HG03025 (cell line): Measurements from ENCODE around the gene DGKK.

Experiments used
- ATAC-seq: cut with Tn5 transposase; IDR thresholded peaks from one replicate; pipeline ENCODE4 v1.9.1; 2021; ENCODE audit warnings: mild to moderate bottlenecking, moderate library complexity; ENCODE audit not compliant: unreplicated experiment, low FRiP score

Gene DGKK, protein sequence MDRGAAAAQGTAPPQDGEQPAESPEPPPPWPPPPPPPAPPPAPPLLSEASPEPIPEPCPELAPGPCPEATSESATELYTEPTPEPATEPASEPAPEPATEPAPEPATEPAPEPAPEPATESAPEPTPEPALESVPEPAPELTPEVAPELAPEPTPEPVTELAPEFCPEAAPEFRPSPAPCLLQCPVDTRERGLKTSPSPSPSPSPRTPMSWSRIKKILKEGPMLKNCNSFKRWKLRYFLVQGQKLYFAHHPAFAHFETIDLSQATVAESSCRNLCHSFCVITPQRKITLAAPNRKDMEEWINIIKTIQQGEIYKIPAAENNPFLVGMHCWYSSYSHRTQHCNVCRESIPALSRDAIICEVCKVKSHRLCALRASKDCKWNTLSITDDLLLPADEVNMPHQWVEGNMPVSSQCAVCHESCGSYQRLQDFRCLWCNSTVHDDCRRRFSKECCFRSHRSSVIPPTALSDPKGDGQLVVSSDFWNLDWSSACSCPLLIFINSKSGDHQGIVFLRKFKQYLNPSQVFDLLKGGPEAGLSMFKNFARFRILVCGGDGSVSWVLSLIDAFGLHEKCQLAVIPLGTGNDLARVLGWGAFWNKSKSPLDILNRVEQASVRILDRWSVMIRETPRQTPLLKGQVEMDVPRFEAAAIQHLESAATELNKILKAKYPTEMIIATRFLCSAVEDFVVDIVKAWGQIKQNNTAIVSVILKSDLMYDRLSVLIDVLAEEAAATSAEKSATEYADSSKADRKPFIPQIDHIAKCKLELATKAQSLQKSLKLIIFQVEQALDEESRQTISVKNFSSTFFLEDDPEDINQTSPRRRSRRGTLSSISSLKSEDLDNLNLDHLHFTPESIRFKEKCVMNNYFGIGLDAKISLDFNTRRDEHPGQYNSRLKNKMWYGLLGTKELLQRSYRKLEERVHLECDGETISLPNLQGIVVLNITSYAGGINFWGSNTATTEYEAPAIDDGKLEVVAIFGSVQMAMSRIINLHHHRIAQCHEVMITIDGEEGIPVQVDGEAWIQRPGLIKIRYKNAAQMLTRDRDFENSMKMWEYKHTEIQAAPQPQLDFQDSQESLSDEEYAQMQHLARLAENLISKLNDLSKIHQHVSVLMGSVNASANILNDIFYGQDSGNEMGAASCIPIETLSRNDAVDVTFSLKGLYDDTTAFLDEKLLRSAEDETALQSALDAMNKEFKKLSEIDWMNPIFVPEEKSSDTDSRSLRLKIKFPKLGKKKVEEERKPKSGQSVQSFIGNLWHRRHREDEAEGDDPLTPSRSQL

DNA sequence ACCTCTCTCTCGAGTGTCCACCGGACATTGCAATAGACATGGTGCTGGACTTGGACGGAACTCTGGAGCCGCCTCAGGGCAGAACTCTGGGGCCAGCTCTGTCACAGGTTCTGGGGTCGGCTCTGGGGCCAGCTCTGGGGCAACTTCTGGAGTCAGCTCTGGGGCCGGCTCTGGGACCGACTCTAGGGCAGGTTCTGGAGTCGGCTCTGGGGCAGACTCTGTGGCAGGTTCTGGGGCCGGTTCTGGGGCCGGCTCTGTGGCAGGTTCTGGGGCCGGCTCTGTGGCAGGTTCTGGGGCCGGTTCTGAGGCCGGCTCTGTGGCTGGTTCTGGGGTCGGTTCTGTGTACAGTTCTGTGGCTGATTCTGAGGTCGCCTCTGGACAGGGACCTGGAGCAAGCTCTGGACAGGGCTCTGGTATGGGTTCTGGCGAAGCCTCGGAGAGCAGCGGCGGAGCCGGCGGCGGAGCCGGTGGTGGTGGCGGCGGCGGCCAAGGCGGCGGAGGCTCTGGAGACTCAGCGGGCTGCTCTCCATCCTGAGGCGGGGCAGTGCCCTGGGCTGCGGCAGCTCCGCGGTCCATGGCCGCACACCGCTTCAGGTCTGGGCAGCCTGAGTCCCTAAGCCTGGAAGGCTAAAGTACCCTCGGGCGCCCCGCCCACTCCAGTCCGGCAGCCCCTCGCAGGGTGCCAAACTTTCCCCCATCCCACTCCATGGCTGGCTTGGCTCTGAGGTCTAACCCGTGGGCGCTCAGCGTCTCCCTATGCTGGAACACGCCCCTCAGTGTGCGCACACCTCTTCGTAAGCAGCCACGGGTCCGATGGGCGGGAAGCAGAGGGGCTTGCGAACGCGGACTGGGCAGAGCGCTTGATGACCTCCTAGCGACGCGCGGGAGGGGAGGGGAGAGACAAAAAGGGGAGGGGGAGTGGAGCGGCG lies at the start of gene DGKK:
Gene DGKK (minus strand): TSS at position 723 of the 929 bp plus-strand sequence. CDS start 147 bp downstream, at position 576.
- ATAC-seq, result no peak

DNA sequence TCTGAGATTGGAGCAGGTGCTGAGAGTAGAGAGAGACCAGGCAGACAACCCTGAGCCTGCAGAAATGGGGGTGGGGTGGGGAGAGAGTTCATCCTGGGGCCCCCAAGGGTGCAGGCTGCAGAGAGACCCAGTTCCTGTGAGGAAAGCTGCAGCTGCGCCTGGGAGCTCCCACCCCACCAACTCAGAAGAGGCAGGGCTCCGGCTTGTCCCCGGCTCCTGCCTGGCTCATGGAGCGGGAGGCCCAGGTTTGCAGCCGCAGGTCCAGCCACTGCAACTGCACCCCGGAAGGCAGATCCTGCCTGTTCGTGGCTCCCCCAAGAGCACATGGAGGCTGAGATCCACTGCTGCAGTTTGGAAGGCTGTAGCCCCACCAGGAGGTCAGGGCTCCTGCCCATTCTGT lies 44.2 kb upstream of the DGKK start:
- no peak for ATAC-seq

DNA sequence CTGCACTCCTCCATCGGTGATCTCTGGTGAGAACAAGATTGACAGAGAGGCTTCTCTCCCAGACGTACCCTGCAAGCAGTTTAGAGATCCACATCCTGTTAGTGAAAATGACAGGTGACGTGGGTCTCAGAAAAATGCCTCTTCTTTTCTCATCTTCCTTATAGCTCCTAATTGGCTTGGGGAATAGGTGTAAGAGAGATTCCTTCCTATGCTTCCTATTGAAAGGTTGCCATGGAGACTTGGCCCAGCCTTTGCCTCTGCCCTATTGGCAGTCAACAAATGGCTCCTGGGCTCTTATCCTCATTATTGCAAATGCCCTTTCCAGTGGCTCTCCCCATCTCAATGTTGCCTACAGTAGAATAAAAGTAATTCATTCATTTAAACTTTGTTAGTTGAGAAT lies 26.5 kb upstream of the DGKK start:
- no peak for ATAC-seq

DNA sequence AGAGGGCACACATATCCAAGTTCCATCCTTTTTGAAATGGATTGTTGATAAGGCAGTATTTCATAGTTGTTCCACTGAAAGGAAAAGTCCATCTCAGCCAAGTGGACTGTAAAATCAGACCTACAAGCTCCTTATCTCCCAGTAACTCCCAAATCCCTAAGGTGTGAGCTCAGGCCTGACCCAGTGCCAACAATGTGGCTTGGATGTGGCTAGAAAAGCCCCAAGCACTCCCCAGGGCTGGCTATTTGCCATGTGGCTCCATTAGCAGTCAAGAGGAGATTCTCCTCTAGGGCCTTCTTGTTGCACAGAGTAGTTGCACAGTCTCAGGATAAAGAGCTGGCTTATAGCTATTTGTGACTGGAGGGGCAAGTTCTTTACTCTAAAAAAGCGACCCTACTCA lies 25.0 kb upstream of the DGKK start:
- ATAC-seq, result no peak

DNA sequence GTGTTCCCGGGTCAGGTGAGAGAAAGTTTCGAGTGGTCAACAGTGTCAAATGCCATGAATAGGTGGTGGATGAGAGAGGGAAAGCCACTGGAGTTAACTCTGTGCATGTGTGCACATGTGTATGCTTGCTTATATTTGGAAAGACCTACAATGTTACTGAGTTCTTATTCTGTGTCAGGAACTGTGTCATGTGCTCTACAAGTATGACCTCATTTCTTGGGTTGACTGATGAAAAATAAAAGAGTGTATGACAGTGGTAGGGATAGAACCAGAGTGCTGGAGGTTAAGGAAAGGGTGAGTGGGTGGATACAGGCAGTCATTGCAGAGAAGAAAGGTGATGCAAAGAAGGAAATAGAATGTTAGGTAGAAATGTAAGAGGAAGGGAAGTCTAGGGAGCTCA lies 22.1 kb upstream of the DGKK start:
- no peak for ATAC-seq

DNA sequence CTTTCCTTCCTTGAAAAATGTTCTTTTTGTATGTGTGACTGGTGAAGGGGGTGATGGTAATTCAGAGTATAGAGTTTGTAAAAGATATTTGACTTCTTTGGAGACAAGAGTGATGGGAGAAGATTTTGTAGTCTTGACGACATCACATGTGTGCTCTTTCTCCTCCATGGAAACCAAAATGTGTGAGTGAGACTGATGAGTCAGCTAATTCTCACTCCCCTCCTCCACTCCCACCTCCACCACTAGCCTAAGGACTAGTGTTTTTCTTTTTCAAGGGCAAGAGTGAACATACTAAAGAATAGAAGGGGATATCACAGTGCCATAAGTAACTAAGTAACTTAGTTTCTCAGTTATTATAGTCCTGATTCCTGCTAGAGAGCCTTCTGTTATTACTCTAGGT lies 14.0 kb upstream of the DGKK start:
- ATAC-seq, result no peak

DNA sequence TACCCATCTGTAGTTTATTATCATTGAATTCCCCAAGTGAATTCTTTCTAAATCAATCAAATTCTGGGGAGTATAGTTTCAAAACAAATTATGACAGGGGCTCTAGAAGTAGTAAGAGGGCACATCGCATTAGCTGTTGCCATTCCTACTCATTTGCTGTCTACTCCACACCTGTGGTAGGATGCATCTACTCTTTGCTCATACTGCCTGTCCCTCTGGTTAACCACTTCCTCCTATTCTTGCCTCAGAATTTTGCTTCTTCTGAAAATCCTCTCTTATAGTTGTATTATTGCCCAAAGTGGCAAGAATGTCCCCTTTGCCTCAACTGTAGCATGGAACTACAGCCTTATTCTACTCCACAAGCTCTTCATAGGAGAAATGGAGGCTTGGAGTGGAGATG lies 12.7 kb upstream of the DGKK start:
- no peak for ATAC-seq

DNA sequence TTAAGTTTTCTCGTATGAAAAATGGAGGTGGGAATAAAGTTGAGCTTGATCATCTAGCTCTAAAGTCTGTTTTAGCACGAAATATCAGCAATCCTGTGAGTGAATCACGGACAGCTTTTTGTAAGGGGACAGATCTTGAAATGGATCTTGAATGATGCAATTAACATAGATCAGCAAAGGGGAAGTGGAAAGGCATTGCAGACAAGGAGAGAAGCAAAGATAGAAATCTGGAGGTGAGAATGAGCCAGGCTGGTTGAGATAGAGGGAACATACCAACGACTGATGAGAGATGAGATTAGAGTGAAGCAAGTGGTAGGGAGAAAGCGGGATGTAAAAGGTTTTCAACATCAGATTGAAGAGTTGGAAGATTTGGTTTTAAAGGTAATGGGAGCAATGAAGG lies 4.6 kb upstream of the DGKK start:
- no peak for ATAC-seq

DNA sequence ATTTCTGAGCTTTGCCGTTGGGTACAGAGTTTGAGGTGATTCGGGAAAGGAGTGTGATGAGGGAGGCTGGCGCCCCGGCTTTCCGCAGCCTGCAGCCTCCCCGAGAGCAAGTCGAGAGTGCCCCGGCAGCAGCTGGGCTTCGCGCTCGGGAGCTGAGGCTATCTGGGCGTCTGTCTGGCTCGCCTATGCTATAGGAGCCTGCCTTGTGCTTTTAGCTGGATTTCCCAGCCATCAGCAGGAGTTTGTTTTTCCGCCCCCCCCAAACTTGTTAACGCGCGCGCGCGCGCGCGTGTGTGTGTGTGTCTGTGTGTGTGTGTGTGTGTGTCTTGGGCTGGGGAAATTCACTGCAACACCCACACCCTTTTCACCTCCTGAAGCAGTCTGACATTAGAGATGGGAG lies 765 bp upstream of the DGKK start:
- ATAC-seq, result no peak

DNA sequence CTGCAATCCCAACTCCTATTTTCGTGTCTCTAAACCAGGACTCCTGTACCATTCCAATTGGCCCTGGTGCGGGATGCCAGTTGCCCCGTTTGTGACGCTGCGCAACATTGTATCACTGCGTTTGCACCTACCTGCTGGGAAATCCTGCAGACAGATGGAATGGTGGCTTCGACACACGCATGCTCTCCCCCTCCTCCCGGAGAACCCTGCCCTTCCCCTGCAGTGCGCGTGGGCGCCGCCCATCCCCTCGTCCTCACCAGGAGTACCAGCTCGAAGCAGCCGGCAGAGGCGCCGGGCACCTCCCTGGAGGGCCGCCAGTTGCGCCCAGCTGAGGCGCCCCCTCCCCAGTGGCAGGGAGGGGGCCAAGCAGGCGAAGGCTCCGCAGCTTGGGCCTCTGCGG lies 1.4 kb downstream of the DGKK start:
- no peak for ATAC-seq

DNA sequence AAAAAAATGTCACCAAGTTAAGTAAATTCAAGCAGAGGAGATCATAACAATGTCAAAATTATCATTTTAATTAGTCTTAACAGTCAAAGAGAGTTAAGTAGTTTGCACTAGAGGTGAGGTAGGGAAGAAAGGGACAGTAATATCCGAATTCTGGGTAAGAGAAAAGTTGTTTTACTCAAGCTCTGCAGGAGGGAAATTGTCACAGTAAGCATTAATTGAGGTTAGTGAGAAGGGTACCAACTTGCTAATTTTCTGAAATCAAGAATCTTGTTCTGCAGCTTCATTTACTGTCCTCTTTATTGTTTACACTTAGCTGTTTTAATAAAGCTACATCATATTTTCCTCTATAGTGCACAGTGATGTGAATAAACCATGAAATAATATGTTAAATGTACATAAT lies 11.0 kb downstream of the DGKK start:
- ATAC-seq, result no peak

DNA sequence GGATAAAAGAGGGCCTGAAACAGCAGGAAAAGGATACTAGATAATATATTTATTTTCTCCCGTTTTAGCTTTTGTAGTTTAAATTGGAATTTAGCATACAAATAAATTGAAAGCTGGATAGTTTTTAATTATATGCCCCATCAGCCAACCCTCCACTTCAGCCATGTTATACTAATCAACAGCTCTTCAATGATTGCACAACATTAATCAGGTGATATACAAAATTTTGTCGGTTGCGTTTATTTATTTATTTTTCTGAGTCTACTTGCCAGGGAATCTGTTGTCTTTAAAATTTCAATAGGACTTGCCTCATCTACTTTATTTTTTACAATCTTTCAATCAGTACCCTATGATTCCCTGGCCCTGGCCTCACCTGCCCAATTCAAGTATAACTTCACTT lies 12.1 kb downstream of the DGKK start:
- no peak for ATAC-seq

DNA sequence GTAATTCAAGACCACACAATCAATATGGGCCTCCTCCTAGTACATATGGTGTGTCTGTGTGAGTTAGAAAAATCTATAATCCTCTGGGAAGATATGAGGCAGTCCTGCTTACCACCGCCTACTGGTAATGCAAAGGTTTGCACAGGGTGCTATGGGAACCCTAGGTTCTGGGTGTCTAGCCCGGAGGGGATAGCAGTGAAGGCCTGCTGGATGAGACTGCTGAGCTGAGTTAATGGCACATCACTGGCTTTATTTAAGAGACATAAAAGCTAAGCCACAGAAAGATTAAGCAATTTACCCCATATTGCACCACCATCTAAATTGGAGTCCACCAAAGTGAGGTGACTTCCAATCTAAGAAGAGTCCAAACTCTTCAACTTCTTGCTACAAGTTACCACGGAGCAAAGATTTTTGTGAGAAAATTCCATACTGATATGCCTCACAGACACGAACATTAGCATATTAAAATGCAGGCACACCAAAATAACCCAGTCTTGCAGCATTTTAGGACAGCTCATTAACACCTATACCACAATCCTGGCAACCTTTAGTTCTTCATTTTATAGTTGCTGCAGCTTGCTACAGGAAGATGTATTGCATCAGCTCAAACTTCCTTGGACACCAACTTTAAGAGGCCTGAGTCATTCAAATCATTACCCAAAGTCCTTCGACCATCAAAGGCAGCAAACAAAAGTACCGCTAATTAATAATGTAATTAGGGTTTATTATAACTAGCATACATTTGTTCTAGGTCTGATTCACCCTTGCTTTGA lies 13.7 kb downstream of the DGKK start:
- no peak for ATAC-seq

DNA sequence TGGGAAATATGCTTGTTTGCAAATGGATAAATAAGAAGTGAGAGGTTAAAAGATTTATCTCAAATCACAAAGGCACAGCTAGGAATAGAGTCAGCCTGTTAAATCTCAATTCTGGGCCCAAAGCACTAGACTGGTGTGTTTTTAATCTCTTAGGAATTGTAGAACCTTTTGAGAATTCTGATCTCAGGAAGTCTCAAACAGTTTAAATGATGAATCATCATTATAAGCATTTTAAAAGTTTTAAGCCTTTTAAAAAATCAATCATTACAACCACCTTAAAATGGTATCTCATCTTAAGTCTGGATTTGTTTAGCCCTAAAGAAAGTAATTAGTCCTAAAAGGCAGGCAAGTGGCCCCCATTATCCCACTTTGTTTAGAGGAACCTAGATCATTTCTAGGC lies 17.8 kb downstream of the DGKK start:
- ATAC-seq, result no peak

DNA sequence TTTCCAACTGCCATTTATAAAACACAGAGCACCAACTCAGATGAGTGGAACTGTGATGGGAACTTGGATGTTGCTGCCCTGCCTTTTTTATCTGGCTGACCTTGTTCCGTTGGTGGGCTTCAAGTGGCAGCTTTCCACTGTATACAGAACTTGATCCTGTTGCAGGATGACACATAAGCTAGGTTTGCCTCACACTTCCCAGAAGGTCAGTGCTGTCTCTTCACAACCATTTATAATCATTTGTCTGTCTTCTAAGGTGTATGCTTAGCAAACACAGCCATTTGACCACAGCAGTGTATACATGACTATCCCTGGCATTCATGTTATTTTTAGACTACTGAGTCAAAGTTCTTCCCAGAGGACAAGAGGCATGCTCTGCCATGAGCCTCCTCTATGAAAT lies 20.3 kb downstream of the DGKK start:
- no peak for ATAC-seq

DNA sequence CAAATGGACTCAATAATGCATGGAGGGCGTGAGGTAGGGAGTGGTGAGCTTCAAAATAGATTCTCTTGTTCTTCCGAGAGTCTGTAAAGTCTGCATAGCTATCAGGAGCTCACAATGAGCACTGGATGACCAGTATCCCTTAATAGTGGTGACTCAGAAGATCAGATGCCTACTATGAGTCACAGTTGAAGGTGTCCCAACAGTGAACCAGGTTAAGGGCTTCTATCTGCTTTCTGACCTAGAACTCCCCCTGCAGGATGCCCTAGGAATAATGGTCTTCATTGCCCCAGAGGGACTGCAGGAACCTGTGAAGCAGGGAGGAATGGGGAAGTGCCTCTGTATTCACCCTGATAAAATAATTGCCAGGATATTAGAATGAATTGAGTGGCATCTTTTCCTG lies 22.1 kb downstream of the DGKK start:
- ATAC-seq, result no peak

DNA sequence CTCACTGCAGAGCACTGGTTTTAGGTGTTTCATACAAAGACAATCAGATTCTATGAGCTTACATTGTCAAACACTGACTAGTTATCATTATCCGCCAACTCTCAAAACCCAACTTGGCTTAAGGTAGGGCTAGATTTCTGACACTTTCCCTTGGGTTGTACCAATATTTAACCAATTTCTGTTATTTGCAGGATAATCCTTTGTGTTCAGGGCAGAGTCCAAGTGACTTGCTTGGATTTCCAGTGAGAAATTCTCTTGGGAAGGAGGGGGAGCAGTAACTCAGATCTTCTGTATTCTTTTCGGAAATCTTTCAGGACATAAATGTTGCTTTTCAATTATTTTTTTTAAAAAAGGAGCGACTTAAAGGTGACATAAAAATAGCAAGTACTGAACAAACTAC lies 23.1 kb downstream of the DGKK start:
- no peak for ATAC-seq

DNA sequence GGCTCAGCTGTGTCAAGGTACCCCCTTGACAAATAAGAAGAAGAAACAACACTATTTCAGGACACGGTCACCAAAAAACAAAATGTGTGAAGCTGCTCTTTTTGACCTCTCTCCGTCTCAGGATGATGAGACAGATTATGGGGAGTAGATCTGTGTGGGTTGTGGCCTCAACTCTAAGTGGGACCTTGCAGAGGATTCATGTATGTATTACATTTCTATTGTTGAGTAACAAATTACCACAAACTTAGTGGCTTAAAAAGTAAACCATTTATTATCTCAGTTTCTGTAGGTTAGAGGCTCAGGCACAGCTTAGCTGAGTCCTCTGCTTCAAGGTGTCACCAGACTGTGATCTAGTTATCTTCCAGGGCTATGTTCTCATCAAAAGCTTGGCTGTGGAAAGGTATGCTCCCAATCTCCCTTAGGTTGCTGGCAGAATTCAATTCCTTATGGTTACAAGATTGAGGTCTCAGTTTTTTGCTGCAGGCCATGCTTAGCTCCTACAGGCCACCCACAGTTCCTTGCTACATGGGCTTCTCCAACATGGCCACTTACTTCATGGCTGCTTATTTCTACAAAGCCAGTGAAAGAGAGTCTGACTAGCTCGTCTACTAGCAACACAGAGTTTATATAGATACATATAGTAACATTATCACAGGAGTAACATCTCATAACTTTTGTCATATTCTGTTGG lies 28.1 kb downstream of the DGKK start:
- ATAC-seq, result no peak

DNA sequence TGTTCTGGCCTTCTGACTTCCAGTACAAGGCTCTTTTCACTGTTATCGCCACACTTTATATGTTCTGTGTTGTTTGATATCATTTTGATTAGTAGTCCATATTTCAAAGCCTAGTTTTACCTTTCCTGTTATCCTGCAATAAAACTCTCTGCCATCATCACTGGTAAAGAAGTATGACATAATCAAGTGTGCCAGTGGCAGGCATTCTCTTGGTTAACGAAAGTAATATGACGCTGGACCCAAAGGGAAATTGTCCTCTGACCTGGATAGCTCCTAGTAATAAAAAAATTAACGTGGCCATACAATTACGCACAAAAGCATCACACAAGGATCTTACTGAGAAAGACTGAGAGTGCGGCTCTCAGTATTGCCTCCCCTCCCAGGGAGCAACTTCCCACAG lies 33.8 kb downstream of the DGKK start:
- no peak for ATAC-seq
